ENCODE measurements around the gene APOD. TPM values are rescaled to one million over a fixed set of nuclear protein-coding genes. Genes with fewer than 3 reads are reported as not detected.

The APOD gene
- total and polyA plus RNA-seq, 2 of the 8 experiments (the other 6 are each of a cell fraction or from before 2014, with no cell fraction given): not detected

- Histone ChIP-seq H3K4me1 (replicated peaks in 1 of 4; ENCODE audit: control insufficient read depth in 3 of 4, insufficient read depth in 4 of 4, low read length in 3 of 4) (peaks cover 0 to 10% (median 5%) of the 10 kb centered on the region in 4 experiments; a peak in 5 of 7 replicates), H3K23me2 (ENCODE audit: low read depth, low read length) (no peaks in the 10 kb centered on the region), H4K20me1 (replicated peaks in 1 of 2; ENCODE audit: control insufficient read depth in 1 of 2, insufficient read depth in 2 of 2, low read length in 2 of 2) (no peaks in the 10 kb centered on the region), H3K18ac (ENCODE audit: extremely low read depth, low read length) (no peak overlapping the region), H3K56ac (replicated peaks; ENCODE audit: insufficient read length, low read depth, low read length) (no peak overlapping the region), H2BK120ac (replicated peaks; ENCODE audit: low read depth, low read length) (no peak overlapping the region), H2AFZ (ENCODE audit: low read length) (no peak overlapping the region), H4K5ac (ENCODE audit: insufficient read length, low read depth, low read length) (no peak overlapping the region), H3K4me3 (ENCODE audit: extremely low read depth in 1 of 4, insufficient read depth in 2 of 4, low read depth in 3 of 4, low read length in 4 of 4) (no peak overlapping the region), H3K27ac (ENCODE audit: low read depth, low read length) (no peak overlapping the region), H3K4me2 (ENCODE audit: insufficient read depth in 1 of 2, low read depth in 2 of 2, low read length in 2 of 2) (no peak overlapping the region), H2BK12ac (ENCODE audit: low read depth, low read length) (no peak overlapping the region), H3K4ac (replicated peaks; ENCODE audit: insufficient read length, low read depth, low read length) (no peak overlapping the region), H3K9me3 (ENCODE audit: insufficient read depth in 2 of 2, low read depth in 1 of 2, low read length in 1 of 2) (no peaks in the 10 kb centered on the region), H2AK5ac (ENCODE audit: low read depth, low read length) (no peak overlapping the region), H3K14ac (ENCODE audit: insufficient read length) (no peak overlapping the region), H3K79me2 (ENCODE audit: control insufficient read depth in 1 of 2, insufficient read depth in 2 of 2, low read length in 2 of 2) (no peaks in the 10 kb centered on the region), H3K23ac (ENCODE audit: insufficient read length) (no peak overlapping the region), H4K8ac (ENCODE audit: extremely low read depth, insufficient read depth, low read length) (no peak overlapping the region), H3K9ac (replicated peaks in 1 of 4; ENCODE audit: extremely low read depth in 1 of 4, low read depth in 3 of 4, low read length in 3 of 4) (no peak overlapping the region), H2BK5ac (ENCODE audit: low read depth, low read length) (no peak overlapping the region), H3K36me3 (ENCODE audit: control insufficient read depth in 2 of 4, insufficient read depth in 4 of 4, low read length in 3 of 4) (no peaks in the 10 kb centered on the region), H3K27me3 (replicated peaks in 1 of 4; ENCODE audit: control insufficient read depth in 3 of 4, extremely low read depth in 1 of 4, insufficient read depth in 3 of 4, low read length in 3 of 4) (no peaks in the 10 kb centered on the region; a peak in 3 of 7 replicates), H3K79me1 (ENCODE audit: low read depth, low read length) (no peaks in the 10 kb centered on the region), H2BK15ac (ENCODE audit: low read length) (no peak overlapping the region), H2BK20ac (ENCODE audit: low read length) (no peak overlapping the region), H4K91ac (replicated peaks; ENCODE audit: insufficient read length, low read length) (no peak overlapping the region)
- ChIA-PET CTCF (ENCODE audit: partially characterized antibody) (interaction anchor here (0.6 kb wide), 1 partner anchor 266 kb away, joined by 3 read pairs; no protein-coding TSS in a partner anchor), POLR2A (ENCODE audit: partially characterized antibody) (interaction anchor here (1.2 kb wide), 1 partner anchor 8 kb away, joined by 9 read pairs; the partner anchor contains the start of gene PPP1R2)
- WGBS, 2 experiments (ENCODE audit: extremely low coverage in 1 of 2, insufficient coverage in 1 of 2, insufficient read length in 1 of 2, insufficient replicate concordance in 2 of 2, low coverage in 1 of 2, low lambda C conversion rate in 2 of 2, missing lambda C conversion rate in 1 of 2): 84% methylated on average over 4 of the region's 4 CpGs; no CpG with 5 or more reads in 1 of the 2 experiments
- DNase-seq (ENCODE audit: low read depth in 1 of 2, low spot score in 2 of 2): no peak
- FAIRE-seq: no peak
- TF ChIP-seq RBBP5 (IDR thresholded peaks at IDR 0.05; ENCODE audit: borderline replicate concordance, low read depth, low read length) (no peak), SIN3A (conservative IDR thresholded peaks at IDR 0.05 in 1 of 2, IDR thresholded peaks at IDR 0.05 in 1 of 2; ENCODE audit: low read depth in 1 of 2, low read length in 2 of 2) (no peak), SAP30 (IDR thresholded peaks at IDR 0.05; ENCODE audit: insufficient read depth, insufficient replicate concordance, low read length) (no peak), TEAD4 (IDR thresholded peaks at IDR 0.05; ENCODE audit: low read depth, low read length) (no peak), BCL11A (IDR thresholded peaks at IDR 0.05; ENCODE audit: low read depth in 2 of 2, low read length in 2 of 2) (no peak), POLR2A (IDR thresholded peaks at IDR 0.05; ENCODE audit: control extremely low read depth in 1 of 2, low read depth in 2 of 2, low read length in 2 of 2) (no peak), ATF3 (IDR thresholded peaks at IDR 0.05; ENCODE audit: insufficient read depth, low read depth, low read length) (no peak), NRF1 (IDR thresholded peaks at IDR 0.05; ENCODE audit: low read depth, low read length) (no peak), ATF2 (IDR thresholded peaks at IDR 0.05; ENCODE audit: low read length) (no peak), CHD1 (IDR thresholded peaks at IDR 0.05; ENCODE audit: low read depth, low read length) (no peak), TAF1 (IDR thresholded peaks at IDR 0.05; ENCODE audit: low read depth, low read length) (no peak), EGR1 (IDR thresholded peaks at IDR 0.05; ENCODE audit: borderline replicate concordance, low read depth, low read length) (no peak)
Measured at GRCh38 chr3:195550723-195551122, 33.0 kb downstream of the APOD start.
